ENCODE data around the gene COA4.
A peak's percentile ranks its signal among the peaks of the same experiment; 100 is the strongest.
"Not testable (repeated sequence)": the region's sequence is repeated elsewhere in the genome, so short reads cannot be mapped to it uniquely, and the experiment has no call there.

The COA4 gene

GRCh38 chr11:73883856-73884255 lies 7.2 kb upstream of the COA4 start:
- Histone ChIP-seq H3F3A (ENCODE audit: insufficient read depth) (no peaks in the 10 kb centered on the region; the same call in 1 of the 2 replicates), H3K9me2 (replicated peaks; ENCODE audit: insufficient read depth, low read length) (no peaks in the 10 kb centered on the region), H3K27me3 (ENCODE audit: low read length) (no peaks in the 10 kb centered on the region), H3K27ac (ENCODE audit: low read depth, low read length) (no peak overlapping the region), H3K4me3 (ENCODE audit: insufficient read depth, low read length, poor library complexity, severe bottlenecking) (no peak overlapping the region), H3K36me3 (ENCODE audit: low read length) (0 out of 2 replicates have a peak, but pooled peaks cover 4% of the 10 kb centered on the region), H3K9me3 (ENCODE audit: insufficient read depth, low read length) (no peaks in the 10 kb centered on the region), H4K20me1 (ENCODE audit: low read depth, low read length) (no peaks in the 10 kb centered on the region), H3K79me2 (ENCODE audit: insufficient read depth, low read length) (no peaks in the 10 kb centered on the region), H3K9ac (ENCODE audit: low read length) (no peak overlapping the region), H3K4me2 (ENCODE audit: low read depth, low read length, poor library complexity, severe bottlenecking) (no peak overlapping the region), H2AFZ (ENCODE audit: low read depth, low read length, severe bottlenecking) (no peak overlapping the region)
- TF ChIP-seq EZH2phosphoT487 (conservative IDR thresholded peaks at IDR 0.05; ENCODE audit: low read length), result no peak
- TF ChIP-seq CTCF (IDR thresholded peaks at IDR 0.05; ENCODE audit: insufficient read depth, low read length, poor library complexity, severe bottlenecking), result no peak

DNA sequence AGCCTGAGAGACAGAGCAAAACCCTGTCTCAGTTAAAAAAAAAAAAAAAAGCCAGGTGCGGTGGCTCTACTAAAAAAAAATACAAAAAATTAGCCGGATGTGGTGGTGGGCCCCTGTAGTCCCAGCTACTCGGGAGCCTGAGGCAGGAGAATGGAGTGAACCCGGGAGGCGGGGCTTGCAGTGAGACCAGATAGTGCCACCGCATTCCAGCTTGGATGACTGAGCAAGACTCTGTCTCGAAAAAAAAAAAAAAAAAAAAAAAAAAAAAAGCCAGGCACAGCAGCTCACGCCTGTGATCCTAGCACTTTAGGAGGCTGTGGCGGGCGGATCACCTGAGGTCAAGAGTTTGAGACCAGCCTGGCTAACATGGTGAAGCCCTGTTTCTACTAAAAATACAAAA lies 3.8 kb upstream of the COA4 start:
- not testable (repeated sequence) for H3K27ac ChIP-seq (ENCODE audit: low read depth, low read length); H3K27me3 ChIP-seq (ENCODE audit: low read length); H4K20me1 ChIP-seq (ENCODE audit: low read depth, low read length); H3K4me3 ChIP-seq (ENCODE audit: insufficient read depth, low read length, poor library complexity, severe bottlenecking); H3K9me3 ChIP-seq (ENCODE audit: insufficient read depth, low read length); H3F3A ChIP-seq (ENCODE audit: insufficient read depth); H3K36me3 ChIP-seq (ENCODE audit: low read length); H2AFZ ChIP-seq (ENCODE audit: low read depth, low read length, severe bottlenecking); H3K9me2 ChIP-seq (replicated peaks; ENCODE audit: insufficient read depth, low read length); H3K9ac ChIP-seq (ENCODE audit: low read length); H3K4me2 ChIP-seq (ENCODE audit: low read depth, low read length, poor library complexity, severe bottlenecking)
- H3K79me2 ChIP-seq (ENCODE audit: insufficient read depth, low read length), result peaks cover 22% of the 10 kb centered on the region

- H3K79me2 ChIP-seq (ENCODE audit: insufficient read depth, low read length), result peaks cover 37% of the 10 kb centered on the region
- H3K9ac ChIP-seq (ENCODE audit: low read length), result no peak overlapping the region
- peaks cover 4% of the 10 kb centered on the region; the same call in 1 of the 2 replicates for H3F3A ChIP-seq (ENCODE audit: insufficient read depth)
- H3K9me2 ChIP-seq (replicated peaks; ENCODE audit: insufficient read depth, low read length), result no peaks in the 10 kb centered on the region
- no peaks in the 10 kb centered on the region for H3K27me3 ChIP-seq (ENCODE audit: low read length)
- H3K36me3 ChIP-seq (ENCODE audit: low read length), result no peaks in the 10 kb centered on the region
- no peaks in the 10 kb centered on the region for H4K20me1 ChIP-seq (ENCODE audit: low read depth, low read length)
- H3K27ac ChIP-seq (ENCODE audit: low read depth, low read length), result no peak overlapping the region
- H3K4me3 ChIP-seq (ENCODE audit: insufficient read depth, low read length, poor library complexity, severe bottlenecking), result no peak overlapping the region
- no peaks in the 10 kb centered on the region for H3K9me3 ChIP-seq (ENCODE audit: insufficient read depth, low read length)
- H3K4me2 ChIP-seq (ENCODE audit: low read depth, low read length, poor library complexity, severe bottlenecking), result peak overlapping the region; percentile 71
- TF ChIP-seq CTCF (IDR thresholded peaks at IDR 0.05; ENCODE audit: insufficient read depth, low read length, poor library complexity, severe bottlenecking) (no peak), EZH2phosphoT487 (conservative IDR thresholded peaks at IDR 0.05; ENCODE audit: low read length) (no peak)
- no peak overlapping the region for H2AFZ ChIP-seq (ENCODE audit: low read depth, low read length, severe bottlenecking)
Measured at GRCh38 chr11:73878771-73879170, 2.1 kb upstream of the COA4 start.

GRCh38 chr11:73875840-73876239 lies 806 bp downstream of the COA4 start:
- Histone ChIP-seq H3K9ac (ENCODE audit: low read length) (peak overlapping the region; percentile 88), H3K79me2 (ENCODE audit: insufficient read depth, low read length) (peaks cover 40% of the 10 kb centered on the region), H3K9me2 (replicated peaks; ENCODE audit: insufficient read depth, low read length) (no peaks in the 10 kb centered on the region), H3F3A (ENCODE audit: insufficient read depth) (peaks cover 4% of the 10 kb centered on the region; the same call in 1 of the 2 replicates), H2AFZ (ENCODE audit: low read depth, low read length, severe bottlenecking) (no peak overlapping the region), H3K4me2 (ENCODE audit: low read depth, low read length, poor library complexity, severe bottlenecking) (peak overlapping the region; percentile 74), H3K36me3 (ENCODE audit: low read length) (0 out of 2 replicates have a peak, but pooled peaks cover 4% of the 10 kb centered on the region), H3K27me3 (ENCODE audit: low read length) (no peaks in the 10 kb centered on the region), H3K4me3 (ENCODE audit: insufficient read depth, low read length, poor library complexity, severe bottlenecking) (peak overlapping the region; percentile 92), H4K20me1 (ENCODE audit: low read depth, low read length) (no peaks in the 10 kb centered on the region), H3K27ac (ENCODE audit: low read depth, low read length) (peak overlapping the region; percentile 79), H3K9me3 (ENCODE audit: insufficient read depth, low read length) (no peaks in the 10 kb centered on the region)
- TF ChIP-seq CTCF (IDR thresholded peaks at IDR 0.05; ENCODE audit: insufficient read depth, low read length, poor library complexity, severe bottlenecking) (no peak), EZH2phosphoT487 (conservative IDR thresholded peaks at IDR 0.05; ENCODE audit: low read length) (no peak)

Data from SU-DHL-6 (cell line).